Measurements from ENCODE around the gene RASGRF1. TPM values are rescaled to one million over a fixed set of nuclear protein-coding genes. Genes with fewer than 3 reads are reported as not detected.

The RASGRF1 gene
- total RNA-seq, 1 donor from 2014 or later, result not detected

- Mint-ChIP-seq H3K4me3 (ENCODE audit: unreplicated experiment) (no peak overlapping the region), H3K9me3 (ENCODE audit: unreplicated experiment) (no peaks in the 10 kb centered on the region), H3K36me3 (ENCODE audit: low read depth, unreplicated experiment) (peaks cover 7% of the 10 kb centered on the region), H3K27me3 (ENCODE audit: unreplicated experiment) (peaks cover 8% of the 10 kb centered on the region), H3K27ac (ENCODE audit: unreplicated experiment) (no peak overlapping the region), H3K4me1 (ENCODE audit: unreplicated experiment) (no peaks in the 10 kb centered on the region)
- no peak for DNase-seq (ENCODE audit: low spot score)
- TF ChIP-seq, protein P1, sequence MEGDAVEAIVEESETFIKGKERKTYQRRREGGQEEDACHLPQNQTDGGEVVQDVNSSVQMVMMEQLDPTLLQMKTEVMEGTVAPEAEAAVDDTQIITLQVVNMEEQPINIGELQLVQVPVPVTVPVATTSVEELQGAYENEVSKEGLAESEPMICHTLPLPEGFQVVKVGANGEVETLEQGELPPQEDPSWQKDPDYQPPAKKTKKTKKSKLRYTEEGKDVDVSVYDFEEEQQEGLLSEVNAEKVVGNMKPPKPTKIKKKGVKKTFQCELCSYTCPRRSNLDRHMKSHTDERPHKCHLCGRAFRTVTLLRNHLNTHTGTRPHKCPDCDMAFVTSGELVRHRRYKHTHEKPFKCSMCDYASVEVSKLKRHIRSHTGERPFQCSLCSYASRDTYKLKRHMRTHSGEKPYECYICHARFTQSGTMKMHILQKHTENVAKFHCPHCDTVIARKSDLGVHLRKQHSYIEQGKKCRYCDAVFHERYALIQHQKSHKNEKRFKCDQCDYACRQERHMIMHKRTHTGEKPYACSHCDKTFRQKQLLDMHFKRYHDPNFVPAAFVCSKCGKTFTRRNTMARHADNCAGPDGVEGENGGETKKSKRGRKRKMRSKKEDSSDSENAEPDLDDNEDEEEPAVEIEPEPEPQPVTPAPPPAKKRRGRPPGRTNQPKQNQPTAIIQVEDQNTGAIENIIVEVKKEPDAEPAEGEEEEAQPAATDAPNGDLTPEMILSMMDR (IDR thresholded peaks at IDR 0.05; ENCODE audit: unreplicated experiment), result no peak
These were observed 167.6 kb downstream of the RASGRF1 start for GRCh38 chr15:78923015-78923414.

- TF ChIP-seq, protein P1 (IDR thresholded peaks at IDR 0.05; ENCODE audit: unreplicated experiment), result no peak
- Mint-ChIP-seq H3K4me3 (ENCODE audit: unreplicated experiment) (no peak overlapping the region), H3K36me3 (ENCODE audit: low read depth, unreplicated experiment) (peaks cover 9% of the 10 kb centered on the region), H3K9me3 (ENCODE audit: unreplicated experiment) (no peaks in the 10 kb centered on the region), H3K27ac (ENCODE audit: unreplicated experiment) (no peak overlapping the region), H3K27me3 (ENCODE audit: unreplicated experiment) (peaks cover 3% of the 10 kb centered on the region), H3K4me1 (ENCODE audit: unreplicated experiment) (no peaks in the 10 kb centered on the region)
- DNase-seq (ENCODE audit: low spot score), result no peak
These were observed 168.1 kb downstream of the RASGRF1 start for GRCh38 chr15:78922527-78922926.

- TF ChIP-seq, protein P1 (IDR thresholded peaks at IDR 0.05; ENCODE audit: unreplicated experiment), result no peak
- H3K36me3 Mint-ChIP-seq (ENCODE audit: low read depth, unreplicated experiment), result peaks cover 10% of the 10 kb centered on the region
- no peak for DNase-seq (ENCODE audit: low spot score)
- H3K27me3 Mint-ChIP-seq (ENCODE audit: unreplicated experiment), result peaks cover 3% of the 10 kb centered on the region
- no peak overlapping the region for H3K27ac Mint-ChIP-seq (ENCODE audit: unreplicated experiment)
- H3K4me3 Mint-ChIP-seq (ENCODE audit: unreplicated experiment), result no peak overlapping the region
- no peaks in the 10 kb centered on the region for H3K9me3 Mint-ChIP-seq (ENCODE audit: unreplicated experiment)
- H3K4me1 Mint-ChIP-seq (ENCODE audit: unreplicated experiment), result no peaks in the 10 kb centered on the region
These were observed 168.6 kb downstream of the RASGRF1 start for GRCh38 chr15:78921940-78922339.

- Mint-ChIP-seq H3K4me3 (ENCODE audit: unreplicated experiment) (no peak overlapping the region), H3K9me3 (ENCODE audit: unreplicated experiment) (no peaks in the 10 kb centered on the region), H3K4me1 (ENCODE audit: unreplicated experiment) (no peaks in the 10 kb centered on the region), H3K27ac (ENCODE audit: unreplicated experiment) (no peak overlapping the region), H3K27me3 (ENCODE audit: unreplicated experiment) (peaks cover 3% of the 10 kb centered on the region), H3K36me3 (ENCODE audit: low read depth, unreplicated experiment) (peaks cover 10% of the 10 kb centered on the region)
- TF ChIP-seq, protein P1 (IDR thresholded peaks at IDR 0.05; ENCODE audit: unreplicated experiment), result no peak
- DNase-seq (ENCODE audit: low spot score), result no peak
These were observed 169.1 kb downstream of the RASGRF1 start for GRCh38 chr15:78921517-78921916.

GRCh38 chr15:78917888-78918287, 172.7 kb downstream of the RASGRF1 start:
- no peak overlapping the region for H3K27ac Mint-ChIP-seq (ENCODE audit: unreplicated experiment)
- H3K27me3 Mint-ChIP-seq (ENCODE audit: unreplicated experiment), result peaks cover 2% of the 10 kb centered on the region
- no peaks in the 10 kb centered on the region for H3K4me1 Mint-ChIP-seq (ENCODE audit: unreplicated experiment)
- H3K36me3 Mint-ChIP-seq (ENCODE audit: low read depth, unreplicated experiment), result peaks cover 11% of the 10 kb centered on the region
- H3K4me3 Mint-ChIP-seq (ENCODE audit: unreplicated experiment), result no peak overlapping the region
- TF ChIP-seq, protein P1 (IDR thresholded peaks at IDR 0.05; ENCODE audit: unreplicated experiment), result no peak
- no peaks in the 10 kb centered on the region for H3K9me3 Mint-ChIP-seq (ENCODE audit: unreplicated experiment)
- no peak for DNase-seq (ENCODE audit: low spot score)
